ENCODE results near the gene RBPJ.

RBPJ gene

DNA sequence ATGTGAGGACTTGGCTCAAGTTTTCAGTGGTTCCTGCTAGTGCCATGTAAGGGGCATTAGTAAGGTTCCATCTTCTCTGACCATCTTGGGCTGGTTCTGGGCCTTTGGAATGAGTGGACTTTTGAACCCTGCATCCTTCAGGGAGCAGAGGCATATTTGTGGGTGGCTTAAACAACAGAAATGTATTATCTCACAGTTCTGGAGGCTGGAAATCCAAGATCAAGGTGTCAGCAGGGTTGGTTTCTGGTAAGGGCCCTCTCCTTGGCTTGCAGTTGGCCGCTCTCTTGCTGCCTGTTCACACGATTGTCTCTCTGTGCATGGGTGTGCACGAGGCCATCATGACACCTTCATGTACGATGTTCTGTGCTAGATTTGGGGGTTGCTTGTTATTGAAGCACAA is 148.2 kb downstream of the RBPJ start:
- TF ChIP-seq, protein P1, sequence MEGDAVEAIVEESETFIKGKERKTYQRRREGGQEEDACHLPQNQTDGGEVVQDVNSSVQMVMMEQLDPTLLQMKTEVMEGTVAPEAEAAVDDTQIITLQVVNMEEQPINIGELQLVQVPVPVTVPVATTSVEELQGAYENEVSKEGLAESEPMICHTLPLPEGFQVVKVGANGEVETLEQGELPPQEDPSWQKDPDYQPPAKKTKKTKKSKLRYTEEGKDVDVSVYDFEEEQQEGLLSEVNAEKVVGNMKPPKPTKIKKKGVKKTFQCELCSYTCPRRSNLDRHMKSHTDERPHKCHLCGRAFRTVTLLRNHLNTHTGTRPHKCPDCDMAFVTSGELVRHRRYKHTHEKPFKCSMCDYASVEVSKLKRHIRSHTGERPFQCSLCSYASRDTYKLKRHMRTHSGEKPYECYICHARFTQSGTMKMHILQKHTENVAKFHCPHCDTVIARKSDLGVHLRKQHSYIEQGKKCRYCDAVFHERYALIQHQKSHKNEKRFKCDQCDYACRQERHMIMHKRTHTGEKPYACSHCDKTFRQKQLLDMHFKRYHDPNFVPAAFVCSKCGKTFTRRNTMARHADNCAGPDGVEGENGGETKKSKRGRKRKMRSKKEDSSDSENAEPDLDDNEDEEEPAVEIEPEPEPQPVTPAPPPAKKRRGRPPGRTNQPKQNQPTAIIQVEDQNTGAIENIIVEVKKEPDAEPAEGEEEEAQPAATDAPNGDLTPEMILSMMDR (conservative IDR thresholded peaks at IDR 0.05), result no peak
- H3K27ac ChIP-seq, result no peak overlapping the region

DNA sequence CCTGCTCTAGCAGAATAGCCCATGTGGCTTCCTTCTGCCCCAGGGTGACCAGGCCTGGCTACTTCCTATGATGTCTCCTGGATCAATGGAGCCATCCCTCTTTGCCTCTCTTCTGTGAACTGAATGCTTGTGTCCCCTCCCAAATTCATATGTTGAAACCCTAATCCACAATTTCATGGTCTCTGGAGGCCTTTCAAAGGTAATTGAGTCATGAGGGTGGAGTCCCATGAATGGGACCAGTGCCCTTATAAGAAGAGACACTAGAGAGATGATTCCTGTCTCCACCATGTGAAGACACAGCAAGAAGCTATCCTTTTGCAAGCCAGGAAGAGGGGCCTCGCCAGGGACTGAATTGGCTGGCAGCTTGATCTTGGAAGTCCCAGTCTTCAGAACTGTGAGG is 151.1 kb downstream of the RBPJ start:
- TF ChIP-seq, protein P1 (conservative IDR thresholded peaks at IDR 0.05), result no peak
- no peak overlapping the region for H3K27ac ChIP-seq

DNA sequence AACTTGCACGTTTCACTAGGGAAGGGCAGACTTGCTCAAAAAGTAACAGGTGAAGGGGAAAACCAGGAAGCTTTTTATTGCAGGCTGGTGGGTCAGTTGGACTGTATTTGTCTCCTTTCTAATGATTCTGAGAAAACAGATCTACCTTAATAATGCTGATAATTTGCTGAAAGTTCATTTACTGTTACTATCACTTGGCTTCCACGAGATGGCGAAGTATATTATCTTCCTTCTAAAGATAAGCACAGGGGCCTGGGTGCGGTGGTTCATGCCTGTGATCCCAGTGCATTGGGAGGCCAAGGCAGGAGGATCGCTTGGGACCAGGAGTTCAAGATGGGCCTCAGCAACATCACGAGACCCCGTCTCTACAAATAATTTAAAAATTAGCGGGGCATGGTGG is 153.1 kb downstream of the RBPJ start:
- H3K27ac ChIP-seq, result no peak overlapping the region
- TF ChIP-seq, protein P1 (conservative IDR thresholded peaks at IDR 0.05), result no peak

DNA sequence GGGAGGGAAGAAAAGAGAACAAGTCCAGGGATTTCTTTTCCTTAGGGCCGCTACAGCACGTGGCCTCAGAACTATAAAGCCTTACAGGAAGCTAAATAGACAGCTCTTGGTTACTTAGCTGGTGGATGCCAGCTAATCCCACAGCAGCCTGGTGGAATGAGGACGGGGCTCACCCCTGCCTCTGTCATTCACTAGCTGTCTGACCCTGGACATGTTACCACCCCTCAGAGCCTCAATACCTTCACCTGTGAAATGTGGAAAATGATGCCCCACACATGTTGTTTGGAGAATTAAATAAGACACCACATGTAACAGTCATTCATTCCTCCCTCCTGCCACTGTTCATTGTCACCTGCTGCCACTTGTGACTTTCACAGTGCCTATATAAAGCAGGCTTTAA is 153.7 kb downstream of the RBPJ start:
- no peak overlapping the region for H3K27ac ChIP-seq
- TF ChIP-seq, protein P1 (conservative IDR thresholded peaks at IDR 0.05), result no peak

DNA sequence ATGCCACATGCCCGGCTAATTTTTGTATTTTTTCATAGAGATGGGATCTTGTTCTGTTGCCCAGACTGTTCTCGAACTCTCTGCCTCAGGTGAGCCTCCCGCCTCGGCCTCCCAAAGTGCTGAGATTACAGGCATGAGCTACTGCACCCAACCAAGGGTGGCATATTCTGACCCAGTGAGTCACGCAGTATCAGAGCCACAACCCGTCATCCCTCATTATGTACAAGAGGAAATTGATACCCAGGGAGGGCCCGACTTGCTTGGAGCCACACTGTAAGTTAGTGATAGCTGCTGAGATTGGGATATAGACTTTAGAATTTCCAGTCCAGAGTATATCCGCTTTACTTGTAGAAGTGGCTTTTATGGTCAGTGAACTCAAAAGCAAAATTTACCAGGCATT is 154.9 kb downstream of the RBPJ start:
- TF ChIP-seq, protein P1 (conservative IDR thresholded peaks at IDR 0.05), result no peak
- no peak overlapping the region for H3K27ac ChIP-seq

DNA sequence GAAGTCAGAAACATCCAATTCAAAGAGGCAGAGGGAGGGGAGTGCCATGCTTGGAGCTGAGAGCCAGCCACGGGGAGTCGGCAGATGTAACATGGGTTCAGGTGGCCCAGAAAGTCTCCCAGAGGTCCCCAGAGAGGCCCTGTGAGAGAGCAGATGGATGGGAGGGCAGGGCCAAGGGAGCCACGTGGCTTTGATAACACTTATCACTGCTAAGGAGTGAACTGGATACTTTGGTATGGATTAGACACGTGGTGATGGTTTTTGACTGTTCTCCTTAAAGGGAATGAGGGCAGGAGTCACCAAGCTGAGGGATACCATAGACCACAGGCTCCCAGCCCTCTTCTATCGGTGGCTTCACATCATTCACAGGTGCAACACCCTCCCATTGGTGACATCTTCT is 155.7 kb downstream of the RBPJ start:
- no peak overlapping the region for H3K27ac ChIP-seq
- TF ChIP-seq, protein P1 (conservative IDR thresholded peaks at IDR 0.05), result no peak

DNA sequence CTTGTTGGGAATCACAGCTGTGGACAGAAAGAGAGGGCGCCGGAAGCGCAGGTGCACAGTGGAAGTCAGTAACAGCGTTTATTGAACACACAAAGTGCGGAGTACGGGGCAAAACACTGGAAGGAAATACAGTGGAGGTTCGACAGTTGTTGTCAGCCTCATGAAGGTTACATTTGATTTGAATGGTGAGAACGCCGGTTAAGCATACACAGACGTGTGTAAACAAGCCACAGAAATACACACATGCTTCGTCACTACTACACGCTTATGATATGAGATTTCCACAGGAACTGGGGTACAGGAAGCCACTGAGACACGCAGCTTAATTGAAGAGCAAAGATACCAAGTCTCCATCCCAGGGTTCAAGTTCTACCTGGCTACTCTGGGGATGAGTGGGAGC is 157.5 kb downstream of the RBPJ start:
- TF ChIP-seq, protein P1 (conservative IDR thresholded peaks at IDR 0.05), result no peak
- no peak overlapping the region for H3K27ac ChIP-seq
